Subcutaneous abdominal adipose tissue (tissue), 5 donors: Measurements from ENCODE around the gene NME4.

Experiments
- H3K27ac ChIP-seq: one replicate; pipeline ENCODE4 v1.7.0; 2013; ENCODE audit warnings: low read depth, mild to moderate bottlenecking, inconsistent platforms, low read length, moderate library complexity
- H3K27me3 ChIP-seq, 5 donors: one replicate each; pipeline ENCODE4 v1.7.0; 2013; ENCODE audit warnings: low read length in 5 of 5, inconsistent platforms in 1 of 5; ENCODE audit not compliant: control insufficient read depth in 5 of 5, insufficient read depth in 4 of 5
- H3K36me3 ChIP-seq, 5 donors: one replicate each; pipeline ENCODE4 v1.7.0; 2013; ENCODE audit warnings: low read length in 5 of 5; ENCODE audit not compliant: control insufficient read depth in 5 of 5, insufficient read depth in 5 of 5
- H3K4me1 ChIP-seq, 5 donors: one replicate each; pipeline ENCODE4 v1.7.0; 2013; ENCODE audit warnings: low read length in 5 of 5, mild to moderate bottlenecking in 3 of 5, moderate library complexity in 1 of 5; ENCODE audit not compliant: control insufficient read depth in 5 of 5, insufficient read depth in 5 of 5
- H3K4me3 ChIP-seq, 5 donors: one replicate each; pipeline ENCODE4 v1.7.0; 2013; ENCODE audit warnings: low read length in 5 of 5, low read depth in 1 of 5
- H3K9ac ChIP-seq, 5 donors: one replicate each; pipeline ENCODE4 v1.7.0; 2013; ENCODE audit warnings: low read length in 5 of 5, mild to moderate bottlenecking in 4 of 5, moderate library complexity in 3 of 5
- H3K9me3 ChIP-seq, 5 donors: one replicate each; pipeline ENCODE4 v1.7.0; 2013; ENCODE audit warnings: low read length in 5 of 5; ENCODE audit not compliant: control insufficient read depth in 5 of 5
- donor health status: healthy.
- donor health status: healthy.
- donor health status: healthy.
- donor health status: healthy.
- donor health status: healthy.

Gene NME4

GRCh38 chr16:370979-371514 is 26.0 kb upstream of the NME4 start:
- peak overlapping the region in 4 of 5 donors; percentile 51 to 80 (median 56) for H3K9ac ChIP-seq
- H3K4me1 ChIP-seq, result peaks cover 0 to 19% (median 14%) of the 10 kb centered on the region in 5 donors
- peak overlapping the region; percentile 75 for H3K27ac ChIP-seq
- H3K9me3 ChIP-seq, result no peaks in the 10 kb centered on the region
- peak overlapping the region in 1 of 5 donors; percentile 47 for H3K4me3 ChIP-seq
- no peaks in the 10 kb centered on the region for H3K27me3 ChIP-seq
- H3K36me3 ChIP-seq, result peaks cover 0 to 75% (median 65%) of the 10 kb centered on the region in 5 donors

GRCh38 chr16:371515-372301 is 25.3 kb upstream of the NME4 start:
- no peak overlapping the region for H3K27ac ChIP-seq

GRCh38 chr16:372302-372983 is 24.6 kb upstream of the NME4 start:
- no peak overlapping the region for H3K27ac ChIP-seq
- H3K9ac ChIP-seq, result no peak overlapping the region
- H3K36me3 ChIP-seq, result peaks cover 0 to 75% (median 69%) of the 10 kb centered on the region in 5 donors
- H3K27me3 ChIP-seq, result no peaks in the 10 kb centered on the region
- no peak overlapping the region for H3K4me3 ChIP-seq
- peaks cover 0 to 19% (median 14%) of the 10 kb centered on the region in 5 donors for H3K4me1 ChIP-seq
- no peaks in the 10 kb centered on the region for H3K9me3 ChIP-seq

More at GRCh38 chr16:371515-372301, 25.3 kb upstream of the NME4 start:
- Histone ChIP-seq H3K4me1 (peaks cover 0 to 19% (median 14%) of the 10 kb centered on the region in 5 donors), H3K36me3 (peaks cover 0 to 75% (median 69%) of the 10 kb centered on the region in 5 donors), H3K9me3 (no peaks in the 10 kb centered on the region), H3K9ac (no peak overlapping the region), H3K27me3 (no peaks in the 10 kb centered on the region), H3K4me3 (no peak overlapping the region)

GRCh38 chr16:373020-373598 is 23.9 kb upstream of the NME4 start:
- Histone ChIP-seq H3K36me3 (peaks cover 0 to 72% (median 63%) of the 10 kb centered on the region in 5 donors), H3K4me3 (no peak overlapping the region), H3K9ac (no peak overlapping the region), H3K9me3 (no peaks in the 10 kb centered on the region), H3K4me1 (peaks cover 0 to 19% (median 14%) of the 10 kb centered on the region in 5 donors), H3K27ac (no peak overlapping the region), H3K27me3 (no peaks in the 10 kb centered on the region)

GRCh38 chr16:373848-374615 is 23.0 kb upstream of the NME4 start:
- Histone ChIP-seq H3K9ac (no peak overlapping the region), H3K27ac (no peak overlapping the region), H3K27me3 (no peaks in the 10 kb centered on the region), H3K9me3 (no peaks in the 10 kb centered on the region), H3K4me3 (no peak overlapping the region), H3K4me1 (peaks cover 0 to 18% (median 14%) of the 10 kb centered on the region in 5 donors), H3K36me3 (peaks cover 0 to 63% (median 54%) of the 10 kb centered on the region in 5 donors)

GRCh38 chr16:374616-374926 is 22.4 kb upstream of the NME4 start:
- no peak overlapping the region for H3K9ac ChIP-seq
- no peak overlapping the region for H3K4me3 ChIP-seq
- H3K4me1 ChIP-seq, result peaks cover 0 to 18% (median 13%) of the 10 kb centered on the region in 5 donors
- H3K27ac ChIP-seq, result no peak overlapping the region
- peaks cover 0 to 62% (median 54%) of the 10 kb centered on the region in 5 donors for H3K36me3 ChIP-seq
- H3K27me3 ChIP-seq, result no peaks in the 10 kb centered on the region
- H3K9me3 ChIP-seq, result no peaks in the 10 kb centered on the region

- Histone ChIP-seq H3K4me3 (no peak overlapping the region), H3K36me3 (peaks cover 0 to 62% (median 54%) of the 10 kb centered on the region in 5 donors), H3K9ac (no peak overlapping the region), H3K9me3 (no peaks in the 10 kb centered on the region), H3K27me3 (no peaks in the 10 kb centered on the region), H3K4me1 (peaks cover 0 to 18% (median 14%) of the 10 kb centered on the region in 5 donors), H3K27ac (no peak overlapping the region)
Observed at GRCh38 chr16:375212-375611, 21.8 kb upstream of the NME4 start.

GRCh38 chr16:375927-376816 is 20.8 kb upstream of the NME4 start:
- Histone ChIP-seq H3K27ac (no peak overlapping the region), H3K4me3 (no peak overlapping the region), H3K27me3 (no peaks in the 10 kb centered on the region), H3K4me1 (peaks cover 0 to 20% (median 17%) of the 10 kb centered on the region in 5 donors), H3K9me3 (no peaks in the 10 kb centered on the region), H3K9ac (no peak overlapping the region), H3K36me3 (peaks cover 0 to 62% (median 54%) of the 10 kb centered on the region in 5 donors)
